ENCODE measurements around the gene CSF3R.

GRCh38 chr1:36522461-36523229, 39.9 kb upstream of the CSF3R start:
- TF ChIP-seq, protein P1, sequence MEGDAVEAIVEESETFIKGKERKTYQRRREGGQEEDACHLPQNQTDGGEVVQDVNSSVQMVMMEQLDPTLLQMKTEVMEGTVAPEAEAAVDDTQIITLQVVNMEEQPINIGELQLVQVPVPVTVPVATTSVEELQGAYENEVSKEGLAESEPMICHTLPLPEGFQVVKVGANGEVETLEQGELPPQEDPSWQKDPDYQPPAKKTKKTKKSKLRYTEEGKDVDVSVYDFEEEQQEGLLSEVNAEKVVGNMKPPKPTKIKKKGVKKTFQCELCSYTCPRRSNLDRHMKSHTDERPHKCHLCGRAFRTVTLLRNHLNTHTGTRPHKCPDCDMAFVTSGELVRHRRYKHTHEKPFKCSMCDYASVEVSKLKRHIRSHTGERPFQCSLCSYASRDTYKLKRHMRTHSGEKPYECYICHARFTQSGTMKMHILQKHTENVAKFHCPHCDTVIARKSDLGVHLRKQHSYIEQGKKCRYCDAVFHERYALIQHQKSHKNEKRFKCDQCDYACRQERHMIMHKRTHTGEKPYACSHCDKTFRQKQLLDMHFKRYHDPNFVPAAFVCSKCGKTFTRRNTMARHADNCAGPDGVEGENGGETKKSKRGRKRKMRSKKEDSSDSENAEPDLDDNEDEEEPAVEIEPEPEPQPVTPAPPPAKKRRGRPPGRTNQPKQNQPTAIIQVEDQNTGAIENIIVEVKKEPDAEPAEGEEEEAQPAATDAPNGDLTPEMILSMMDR (conservative IDR thresholded peaks at IDR 0.05; ENCODE audit: low read depth in 2 of 2), result no peak
- no peak for TF ChIP-seq POLR2AphosphoS5 (IDR thresholded peaks at IDR 0.05; ENCODE audit: low read depth)
- TF ChIP-seq EZH2 (IDR thresholded peaks at IDR 0.05; ENCODE audit: low read depth, unreplicated experiment), result no peak
- TF ChIP-seq CREB1 (CRISPR knock-in tag; IDR thresholded peaks at IDR 0.05; ENCODE audit: low read depth), result no peak
